ENCODE data around the gene PLA2G2F. TPM values are rescaled to one million over a fixed set of nuclear protein-coding genes. Genes with fewer than 3 reads are reported as not detected.

The PLA2G2F gene
- total RNA-seq, 1 experiment from 2014 or later = not detected

DNA sequence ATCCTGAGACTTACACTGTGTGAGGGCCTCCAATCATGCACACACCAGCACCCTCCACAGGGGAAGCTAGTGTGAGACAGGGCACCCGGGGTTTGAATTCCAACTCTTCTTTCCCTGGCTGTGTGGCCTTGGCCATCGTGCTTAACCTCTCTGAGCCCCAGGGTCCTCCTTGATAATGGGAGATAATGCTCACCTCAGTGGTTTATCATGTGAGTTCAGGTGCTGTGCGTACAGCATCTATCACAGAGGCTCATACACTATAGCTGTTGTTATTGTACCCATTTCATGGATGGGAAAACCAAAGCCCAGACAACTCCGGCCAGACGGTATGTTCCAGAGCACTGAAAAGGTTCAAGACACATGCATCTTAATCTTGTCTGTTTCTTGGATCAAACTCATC, 30.8 kb downstream of the PLA2G2F start:
- CTCF ChIA-PET = no interaction called here

DNA sequence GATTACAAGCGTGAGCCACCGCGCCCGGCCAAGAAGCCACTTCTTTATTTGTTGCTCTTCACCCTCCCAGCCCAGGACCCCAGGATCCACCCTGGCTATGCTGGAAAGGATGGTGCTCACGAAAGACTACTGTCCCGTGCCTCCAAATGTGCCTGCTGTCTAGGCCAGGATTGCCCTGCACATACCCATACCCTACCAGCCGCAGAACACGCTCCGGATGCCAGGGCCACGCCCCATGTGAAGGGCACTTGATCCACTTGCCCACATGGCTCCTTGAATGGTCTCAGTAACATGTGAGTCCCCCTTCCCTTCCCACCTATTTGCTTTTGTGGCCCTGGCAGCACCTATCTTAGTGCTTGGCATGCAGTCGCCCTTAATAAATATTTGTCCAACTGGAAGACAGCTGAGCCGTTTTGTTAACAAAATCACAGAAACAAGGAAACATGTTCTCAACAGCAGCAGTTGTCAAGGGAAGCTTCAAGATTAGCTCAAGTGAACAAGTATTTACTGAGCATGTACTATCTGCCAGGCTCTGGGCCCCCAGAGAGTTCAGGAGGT, 33.0 kb downstream of the PLA2G2F start:
- intact Hi-C loops (cut with micrococcal nuclease; ENCODE audit: unreplicated experiment) = no loop called here
- H3K27ac ChIP-seq (ENCODE audit: low read depth, low read length, poor library complexity, severe bottlenecking) = no peak overlapping the region
- TF ChIP-seq, protein P1, sequence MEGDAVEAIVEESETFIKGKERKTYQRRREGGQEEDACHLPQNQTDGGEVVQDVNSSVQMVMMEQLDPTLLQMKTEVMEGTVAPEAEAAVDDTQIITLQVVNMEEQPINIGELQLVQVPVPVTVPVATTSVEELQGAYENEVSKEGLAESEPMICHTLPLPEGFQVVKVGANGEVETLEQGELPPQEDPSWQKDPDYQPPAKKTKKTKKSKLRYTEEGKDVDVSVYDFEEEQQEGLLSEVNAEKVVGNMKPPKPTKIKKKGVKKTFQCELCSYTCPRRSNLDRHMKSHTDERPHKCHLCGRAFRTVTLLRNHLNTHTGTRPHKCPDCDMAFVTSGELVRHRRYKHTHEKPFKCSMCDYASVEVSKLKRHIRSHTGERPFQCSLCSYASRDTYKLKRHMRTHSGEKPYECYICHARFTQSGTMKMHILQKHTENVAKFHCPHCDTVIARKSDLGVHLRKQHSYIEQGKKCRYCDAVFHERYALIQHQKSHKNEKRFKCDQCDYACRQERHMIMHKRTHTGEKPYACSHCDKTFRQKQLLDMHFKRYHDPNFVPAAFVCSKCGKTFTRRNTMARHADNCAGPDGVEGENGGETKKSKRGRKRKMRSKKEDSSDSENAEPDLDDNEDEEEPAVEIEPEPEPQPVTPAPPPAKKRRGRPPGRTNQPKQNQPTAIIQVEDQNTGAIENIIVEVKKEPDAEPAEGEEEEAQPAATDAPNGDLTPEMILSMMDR (conservative IDR thresholded peaks at IDR 0.05; ENCODE audit: low read depth, low read length) = no peak
- no peak for TF ChIP-seq EZH2 (IDR thresholded peaks at IDR 0.05; ENCODE audit: borderline replicate concordance, low read depth, low read length, poor library complexity, severe bottlenecking)
- H3K4me3 ChIP-seq (ENCODE audit: low read depth, low read length, poor library complexity, severe bottlenecking) = no peak overlapping the region
- no peaks in the 10 kb centered on the region for H3K9me3 ChIP-seq (ENCODE audit: low read depth, low read length, poor library complexity, severe bottlenecking)
- no peaks in the 10 kb centered on the region for H3K36me3 ChIP-seq (ENCODE audit: insufficient read depth, low read length, poor library complexity, severe bottlenecking)
- no TSS peak for BruUV-seq (replicated peaks)
- peaks cover 5% of the 10 kb centered on the region for H3K27me3 ChIP-seq (replicated peaks; ENCODE audit: insufficient read depth, low read depth, low read length, poor library complexity)
- ChIA-PET CTCF (no interaction called here), POLR2A (ENCODE audit: low non-redundant PET) (no interaction called here)
- H3K4me1 ChIP-seq (ENCODE audit: insufficient read depth, low read length, poor library complexity, severe bottlenecking) = no peaks in the 10 kb centered on the region
- DNase-seq (ENCODE audit: low spot score) = no peak

More for the DNA sequence above, 30.8 kb downstream of the PLA2G2F start:
- Histone ChIP-seq H3K4me3 (ENCODE audit: low read depth, low read length, poor library complexity, severe bottlenecking) (no peak overlapping the region), H3K4me1 (ENCODE audit: insufficient read depth, low read length, poor library complexity, severe bottlenecking) (no peaks in the 10 kb centered on the region), H3K36me3 (ENCODE audit: insufficient read depth, low read length, poor library complexity, severe bottlenecking) (no peaks in the 10 kb centered on the region), H3K27ac (ENCODE audit: low read depth, low read length, poor library complexity, severe bottlenecking) (no peak overlapping the region), H3K27me3 (replicated peaks; ENCODE audit: insufficient read depth, low read depth, low read length, poor library complexity) (peaks cover 12% of the 10 kb centered on the region), H3K9me3 (ENCODE audit: low read depth, low read length, poor library complexity, severe bottlenecking) (no peaks in the 10 kb centered on the region)
- no peak for DNase-seq (ENCODE audit: low spot score)
- BruUV-seq (replicated peaks) = no TSS peak
- POLR2A ChIA-PET (ENCODE audit: low non-redundant PET) = no interaction called here
- TF ChIP-seq EZH2 (IDR thresholded peaks at IDR 0.05; ENCODE audit: borderline replicate concordance, low read depth, low read length, poor library complexity, severe bottlenecking) = no peak
- TF ChIP-seq, protein P1 (conservative IDR thresholded peaks at IDR 0.05; ENCODE audit: low read depth, low read length) = no peak
- intact Hi-C loops (cut with micrococcal nuclease; ENCODE audit: unreplicated experiment) = no loop called here

DNA sequence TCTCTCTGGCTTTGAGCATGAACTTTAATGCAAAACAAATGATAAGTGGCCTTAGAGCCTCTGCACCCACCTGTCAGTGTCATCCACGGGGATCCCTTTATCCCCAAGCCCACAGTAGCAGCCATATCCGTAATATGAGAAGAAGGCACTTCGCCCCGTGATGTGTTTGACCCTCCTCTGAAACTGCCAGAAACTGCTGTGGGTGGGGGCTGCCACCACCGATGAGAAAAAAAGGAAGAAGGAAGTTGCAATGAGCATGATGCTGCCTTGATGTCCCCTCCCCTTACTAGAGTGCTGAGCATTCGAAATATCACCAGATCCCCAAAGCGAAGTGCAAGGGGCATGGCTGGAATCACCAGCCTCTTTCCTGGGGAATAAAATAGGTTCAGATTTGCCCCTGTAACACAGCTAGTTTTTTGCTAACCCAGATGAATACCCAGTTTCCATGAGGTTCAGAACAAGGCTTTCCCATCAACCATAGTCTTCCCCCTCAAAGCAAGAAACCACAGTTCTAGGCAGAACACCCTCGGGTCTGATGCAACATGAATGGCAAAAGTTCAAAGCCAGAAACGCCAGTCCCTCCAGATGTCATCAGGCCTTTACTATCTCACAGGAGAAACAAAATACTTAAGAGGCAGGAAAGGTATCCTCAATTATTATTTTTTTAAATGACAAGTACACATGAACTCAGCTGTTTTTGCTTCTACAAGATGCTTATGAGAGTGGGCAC, 36.0 kb downstream of the PLA2G2F start:
- no peak overlapping the region for H3K4me3 ChIP-seq (ENCODE audit: low read depth, low read length, poor library complexity, severe bottlenecking)
- no peak for DNase-seq (ENCODE audit: low spot score)
- POLR2A ChIA-PET (ENCODE audit: low non-redundant PET) = no interaction called here
- no peaks in the 10 kb centered on the region for H3K4me1 ChIP-seq (ENCODE audit: insufficient read depth, low read length, poor library complexity, severe bottlenecking)
- no peaks in the 10 kb centered on the region for H3K36me3 ChIP-seq (ENCODE audit: insufficient read depth, low read length, poor library complexity, severe bottlenecking)
- H3K9me3 ChIP-seq (ENCODE audit: low read depth, low read length, poor library complexity, severe bottlenecking) = no peaks in the 10 kb centered on the region
- TF ChIP-seq, protein P1 (conservative IDR thresholded peaks at IDR 0.05; ENCODE audit: low read depth, low read length) = no peak
- no peak for TF ChIP-seq EZH2 (IDR thresholded peaks at IDR 0.05; ENCODE audit: borderline replicate concordance, low read depth, low read length, poor library complexity, severe bottlenecking)
- intact Hi-C loops (cut with micrococcal nuclease; ENCODE audit: unreplicated experiment) = no loop called here
- no peak overlapping the region for H3K27ac ChIP-seq (ENCODE audit: low read depth, low read length, poor library complexity, severe bottlenecking)
- no TSS peak for BruUV-seq (replicated peaks)
- CTCF ChIA-PET = no interaction called here
- H3K27me3 ChIP-seq (replicated peaks; ENCODE audit: insufficient read depth, low read depth, low read length, poor library complexity) = peaks cover 15% of the 10 kb centered on the region
